Measurements from ENCODE around the gene DVL1. TPM values are rescaled to one million over a fixed set of nuclear protein-coding genes. Genes with fewer than 3 reads are reported as not detected.
A peak's percentile ranks its signal among the peaks of the same experiment; 100 is the strongest.

DVL1 gene
- total and polyA plus RNA-seq, 2 of the 13 experiments (the other 11 are each of a cell fraction or from before 2014, with no cell fraction given) = 30.8 to 60.4 TPM

DNA sequence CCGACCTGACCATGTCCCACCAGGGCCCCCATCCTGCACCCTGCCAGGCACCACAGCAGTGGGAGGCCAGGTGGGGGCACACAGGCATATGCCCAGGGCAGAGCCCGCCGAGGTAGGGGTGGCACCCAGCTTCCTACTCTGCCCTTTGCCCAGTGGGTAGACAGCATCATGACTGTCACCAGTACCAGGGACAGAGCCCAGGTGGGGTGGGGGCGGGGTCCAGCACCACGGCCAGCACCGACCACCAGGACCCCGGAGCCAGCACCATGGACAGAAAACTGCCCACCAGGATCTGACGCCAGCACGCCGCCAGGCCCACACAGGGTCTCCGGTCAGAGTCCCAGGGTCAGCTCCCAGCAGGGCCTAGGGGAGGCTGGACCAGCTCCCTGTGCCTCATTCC is 14.4 kb downstream of the DVL1 start (continued):
- TF ChIP-seq, protein P1, sequence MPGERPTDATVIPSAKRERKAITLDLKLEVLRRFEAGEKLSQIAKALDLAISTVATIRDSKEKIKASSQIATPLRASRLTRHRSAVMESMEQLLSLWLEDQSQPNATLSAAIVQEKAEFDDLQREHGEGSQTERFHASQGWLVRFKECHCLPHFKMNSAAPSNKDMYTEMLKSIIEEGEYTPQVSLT (CRISPR knock-in tag; IDR thresholded peaks at IDR 0.05; ENCODE audit: borderline replicate concordance, low read depth) = no peak
- TF ChIP-seq CEBPG (CRISPR knock-in tag; IDR thresholded peaks at IDR 0.05) (no peak), SUZ12 (IDR thresholded peaks at IDR 0.05; ENCODE audit: low read depth, low read length) (no peak), ZNF652 (CRISPR knock-in tag; IDR thresholded peaks at IDR 0.05; ENCODE audit: borderline replicate concordance, low read depth) (no peak), MEIS2 (CRISPR knock-in tag; IDR thresholded peaks at IDR 0.05) (no peak), ZBTB8A (CRISPR knock-in tag; IDR thresholded peaks at IDR 0.05; ENCODE audit: borderline replicate concordance, low read depth) (no peak), POLR2AphosphoS2 (IDR thresholded peaks at IDR 0.05; ENCODE audit: low read depth, low read length) (no peak), FLYWCH1 (CRISPR knock-in tag; IDR thresholded peaks at IDR 0.05) (no peak), NFIC (IDR thresholded peaks at IDR 0.05; ENCODE audit: low read length) (no peak), ZKSCAN1 (IDR thresholded peaks at IDR 0.05; ENCODE audit: low read length) (no peak), MAFG (CRISPR knock-in tag; IDR thresholded peaks at IDR 0.05) (no peak), ZNF546 (CRISPR knock-in tag; conservative IDR thresholded peaks at IDR 0.05) (no peak), ZNF234 (CRISPR knock-in tag; conservative IDR thresholded peaks at IDR 0.05) (no peak), ZNF766 (CRISPR knock-in tag; IDR thresholded peaks at IDR 0.05; ENCODE audit: borderline replicate concordance) (no peak), SAP130 (CRISPR knock-in tag; IDR thresholded peaks at IDR 0.05; ENCODE audit: low read depth) (peak; percentile 73), ZNF550 (CRISPR knock-in tag; IDR thresholded peaks at IDR 0.05; ENCODE audit: borderline replicate concordance) (no peak), SMAD9 (CRISPR knock-in tag; IDR thresholded peaks at IDR 0.05) (no peak), CHD4 (IDR thresholded peaks at IDR 0.05; ENCODE audit: borderline replicate concordance, low read length) (no peak), ZNF674 (CRISPR knock-in tag; IDR thresholded peaks at IDR 0.05; ENCODE audit: low read depth) (no peak), RBM39 (IDR thresholded peaks at IDR 0.05; ENCODE audit: low read depth, low read length, poor library complexity, severe bottlenecking) (no peak), ZNF430 (CRISPR knock-in tag; IDR thresholded peaks at IDR 0.05) (peak; percentile 77; the same call in 1 of the 2 replicates), ZNF672 (CRISPR knock-in tag; IDR thresholded peaks at IDR 0.05) (no peak), KAT7 (CRISPR knock-in tag; IDR thresholded peaks at IDR 0.05; ENCODE audit: borderline replicate concordance) (no peak)
- TF ChIP-seq, protein P2, sequence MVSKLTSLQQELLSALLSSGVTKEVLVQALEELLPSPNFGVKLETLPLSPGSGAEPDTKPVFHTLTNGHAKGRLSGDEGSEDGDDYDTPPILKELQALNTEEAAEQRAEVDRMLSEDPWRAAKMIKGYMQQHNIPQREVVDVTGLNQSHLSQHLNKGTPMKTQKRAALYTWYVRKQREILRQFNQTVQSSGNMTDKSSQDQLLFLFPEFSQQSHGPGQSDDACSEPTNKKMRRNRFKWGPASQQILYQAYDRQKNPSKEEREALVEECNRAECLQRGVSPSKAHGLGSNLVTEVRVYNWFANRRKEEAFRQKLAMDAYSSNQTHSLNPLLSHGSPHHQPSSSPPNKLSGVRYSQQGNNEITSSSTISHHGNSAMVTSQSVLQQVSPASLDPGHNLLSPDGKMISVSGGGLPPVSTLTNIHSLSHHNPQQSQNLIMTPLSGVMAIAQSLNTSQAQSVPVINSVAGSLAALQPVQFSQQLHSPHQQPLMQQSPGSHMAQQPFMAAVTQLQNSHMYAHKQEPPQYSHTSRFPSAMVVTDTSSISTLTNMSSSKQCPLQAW (CRISPR knock-in tag; IDR thresholded peaks at IDR 0.05) = no peak
- TF ChIP-seq, protein P3, sequence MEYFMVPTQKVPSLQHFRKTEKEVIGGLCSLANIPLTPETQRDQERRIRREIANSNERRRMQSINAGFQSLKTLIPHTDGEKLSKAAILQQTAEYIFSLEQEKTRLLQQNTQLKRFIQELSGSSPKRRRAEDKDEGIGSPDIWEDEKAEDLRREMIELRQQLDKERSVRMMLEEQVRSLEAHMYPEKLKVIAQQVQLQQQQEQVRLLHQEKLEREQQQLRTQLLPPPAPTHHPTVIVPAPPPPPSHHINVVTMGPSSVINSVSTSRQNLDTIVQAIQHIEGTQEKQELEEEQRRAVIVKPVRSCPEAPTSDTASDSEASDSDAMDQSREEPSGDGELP (IDR thresholded peaks at IDR 0.05; ENCODE audit: borderline replicate concordance, low read depth) = no peak
- TF ChIP-seq, protein P4, sequence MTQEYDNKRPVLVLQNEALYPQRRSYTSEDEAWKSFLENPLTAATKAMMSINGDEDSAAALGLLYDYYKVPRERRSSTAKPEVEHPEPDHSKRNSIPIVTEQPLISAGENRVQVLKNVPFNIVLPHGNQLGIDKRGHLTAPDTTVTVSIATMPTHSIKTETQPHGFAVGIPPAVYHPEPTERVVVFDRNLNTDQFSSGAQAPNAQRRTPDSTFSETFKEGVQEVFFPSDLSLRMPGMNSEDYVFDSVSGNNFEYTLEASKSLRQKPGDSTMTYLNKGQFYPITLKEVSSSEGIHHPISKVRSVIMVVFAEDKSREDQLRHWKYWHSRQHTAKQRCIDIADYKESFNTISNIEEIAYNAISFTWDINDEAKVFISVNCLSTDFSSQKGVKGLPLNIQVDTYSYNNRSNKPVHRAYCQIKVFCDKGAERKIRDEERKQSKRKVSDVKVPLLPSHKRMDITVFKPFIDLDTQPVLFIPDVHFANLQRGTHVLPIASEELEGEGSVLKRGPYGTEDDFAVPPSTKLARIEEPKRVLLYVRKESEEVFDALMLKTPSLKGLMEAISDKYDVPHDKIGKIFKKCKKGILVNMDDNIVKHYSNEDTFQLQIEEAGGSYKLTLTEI (CRISPR knock-in tag; conservative IDR thresholded peaks at IDR 0.05) = no peak
- TF ChIP-seq, protein P5, sequence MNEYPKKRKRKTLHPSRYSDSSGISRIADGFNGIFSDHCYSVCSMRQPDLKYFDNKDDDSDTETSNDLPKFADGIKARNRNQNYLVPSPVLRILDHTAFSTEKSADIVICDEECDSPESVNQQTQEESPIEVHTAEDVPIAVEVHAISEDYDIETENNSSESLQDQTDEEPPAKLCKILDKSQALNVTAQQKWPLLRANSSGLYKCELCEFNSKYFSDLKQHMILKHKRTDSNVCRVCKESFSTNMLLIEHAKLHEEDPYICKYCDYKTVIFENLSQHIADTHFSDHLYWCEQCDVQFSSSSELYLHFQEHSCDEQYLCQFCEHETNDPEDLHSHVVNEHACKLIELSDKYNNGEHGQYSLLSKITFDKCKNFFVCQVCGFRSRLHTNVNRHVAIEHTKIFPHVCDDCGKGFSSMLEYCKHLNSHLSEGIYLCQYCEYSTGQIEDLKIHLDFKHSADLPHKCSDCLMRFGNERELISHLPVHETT (CRISPR knock-in tag; conservative IDR thresholded peaks at IDR 0.05) = no peak

All from HepG2 (cell line).